ENCODE measurements around the gene TBC1D17.

DNA sequence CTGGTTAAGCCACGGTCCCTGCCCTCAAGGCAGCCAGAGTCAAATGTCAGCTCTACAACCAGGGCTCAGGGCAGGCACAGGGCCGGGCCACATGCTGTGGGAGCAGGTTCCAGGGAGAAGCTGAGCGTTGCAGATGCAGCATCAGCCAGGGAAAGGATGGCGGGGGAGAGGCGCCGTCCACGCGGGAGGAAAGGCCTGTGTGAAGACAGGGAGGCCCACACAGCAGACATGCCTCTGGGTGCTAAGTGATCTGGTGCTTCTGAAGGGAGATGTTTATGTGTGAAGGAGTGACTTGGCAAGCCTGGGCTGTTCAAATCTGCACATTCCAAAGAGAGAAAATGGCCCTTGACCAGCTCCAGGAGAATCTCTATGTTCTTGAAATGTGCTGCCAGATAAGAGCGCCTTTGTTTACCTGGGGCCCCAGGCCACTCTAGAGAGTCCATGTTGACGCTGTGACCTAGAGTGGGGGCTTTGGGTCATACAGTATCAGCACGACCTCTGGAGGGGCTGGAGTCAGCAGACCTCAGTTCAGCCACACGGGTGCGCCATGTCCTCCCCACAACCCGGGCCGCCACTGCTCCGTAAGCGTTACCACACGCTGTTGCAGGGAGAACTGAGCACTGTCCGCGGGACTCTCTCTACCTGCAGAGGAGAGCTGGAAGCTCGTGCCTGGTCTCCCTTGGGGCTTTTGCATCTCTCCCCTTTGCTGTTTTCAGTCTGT, 35.6 kb downstream of the TBC1D17 start:
- no peak for TF ChIP-seq CTCF (IDR thresholded peaks at IDR 0.05)
- no peak for TF ChIP-seq POLR2A (IDR thresholded peaks at IDR 0.05)

Measured in breast epithelium (tissue), 3 donors.